H9 (cell line): ENCODE measurements around the gene SPRR4. TPM values are rescaled to one million over a fixed set of nuclear protein-coding genes. Genes with fewer than 3 reads are reported as not detected.

Experiments used
- DNase-seq: peaks from one replicate; pipeline ENCODE4 v3.0.0-alpha.2; 2017
- H2AFZ ChIP-seq: one replicate; pipeline ENCODE4 v1.6.1; 2013; ENCODE audit warnings: mild to moderate bottlenecking, low read length, control low read depth, moderate library complexity
- H2AK5ac ChIP-seq: 2 replicates; pipeline ENCODE4 v1.6.1; 2013; ENCODE audit warnings: low read length, control low read depth, mixed read lengths; ENCODE audit not compliant: insufficient read length
- H2BK120ac ChIP-seq: one replicate; pipeline ENCODE4 v1.6.1; 2013; ENCODE audit warnings: low read depth, mild to moderate bottlenecking, low read length, control low read depth, inconsistent platforms; ENCODE audit not compliant: poor library complexity, severe bottlenecking
- H2BK12ac ChIP-seq: 2 replicates; pipeline ENCODE4 v1.6.1; 2013; ENCODE audit warnings: low read length, control low read depth, mixed read lengths, low read depth; ENCODE audit not compliant: insufficient read length
- H2BK15ac ChIP-seq: 2 replicates; pipeline ENCODE4 v1.6.1; 2013; ENCODE audit warnings: low read depth, low read length, control low read depth
- H2BK20ac ChIP-seq: one replicate; pipeline ENCODE4 v1.6.1; 2013; ENCODE audit warnings: low read depth, mild to moderate bottlenecking, low read length, control low read depth, inconsistent platforms; ENCODE audit not compliant: poor library complexity, severe bottlenecking
- H2BK5ac ChIP-seq: 2 replicates; pipeline ENCODE4 v1.6.1; 2013; ENCODE audit warnings: low read length, control low read depth, mixed read lengths; ENCODE audit not compliant: insufficient read length
- H3K14ac ChIP-seq: 2 replicates; pipeline ENCODE4 v1.6.1; 2013; ENCODE audit warnings: low read length, control low read depth; ENCODE audit not compliant: insufficient read depth
- H3K18ac ChIP-seq: 2 replicates; pipeline ENCODE4 v1.6.1; 2013; ENCODE audit warnings: low read depth, mild to moderate bottlenecking, mixed read lengths, low read length, control low read depth; ENCODE audit not compliant: insufficient read length
- H3K23ac ChIP-seq: 2 replicates; pipeline ENCODE4 v1.6.1; 2013; ENCODE audit warnings: low read length, control low read depth, mixed read lengths, low read depth; ENCODE audit not compliant: insufficient read length
- H3K23me2 ChIP-seq: 2 replicates; pipeline ENCODE4 v1.6.1; 2013; ENCODE audit warnings: low read depth, mild to moderate bottlenecking, mixed read lengths, low read length, control low read depth; ENCODE audit not compliant: insufficient read length, poor library complexity, severe bottlenecking
- H3K27ac ChIP-seq: 2 replicates; pipeline ENCODE4 v1.5.1; 2013; ENCODE audit warnings: low read length, control low read depth, mixed read lengths, low read depth; ENCODE audit not compliant: insufficient read length
- H3K27me3 ChIP-seq: 2 replicates; pipeline ENCODE4 v1.6.1; 2013; ENCODE audit warnings: low read length, control low read depth, inconsistent platforms; ENCODE audit not compliant: insufficient read depth
- H3K4ac ChIP-seq: 2 replicates; pipeline ENCODE4 v1.6.1; 2013; ENCODE audit warnings: low read depth, mild to moderate bottlenecking, control low read depth, inconsistent platforms, low read length, moderate library complexity
- H3K4me1 ChIP-seq: 2 replicates; pipeline ENCODE4 v1.6.1; 2013; ENCODE audit warnings: low read length, control low read depth, inconsistent platforms; ENCODE audit not compliant: insufficient read depth
- H3K4me2 ChIP-seq: 2 replicates; pipeline ENCODE4 v1.6.1; 2013; ENCODE audit warnings: low read length, control low read depth, mixed read lengths; ENCODE audit not compliant: insufficient read length, insufficient read depth
- H3K56ac ChIP-seq: 2 replicates; pipeline ENCODE4 v1.6.1; 2013; ENCODE audit warnings: low read depth, mild to moderate bottlenecking, mixed read lengths, low read length, control low read depth; ENCODE audit not compliant: insufficient read length
- H3K79me1 ChIP-seq: 2 replicates; pipeline ENCODE4 v1.6.1; 2013; ENCODE audit warnings: low read depth, mild to moderate bottlenecking, moderate library complexity, low read length, control low read depth, inconsistent platforms; ENCODE audit not compliant: insufficient read depth, poor library complexity, severe bottlenecking
- H3K79me2 ChIP-seq: 2 replicates; pipeline ENCODE4 v1.6.1; 2013; ENCODE audit warnings: low read length, control low read depth, inconsistent platforms; ENCODE audit not compliant: insufficient read depth
- H3K9ac ChIP-seq: 2 replicates; pipeline ENCODE4 v1.6.1; 2013; ENCODE audit warnings: low read length, control low read depth, mixed read lengths; ENCODE audit not compliant: insufficient read length; ENCODE audit errors: extremely low read depth
- H3K9me3 ChIP-seq: one replicate; pipeline ENCODE4 v1.6.1; 2013; ENCODE audit warnings: low read depth, low read length, inconsistent platforms; ENCODE audit not compliant: control insufficient read depth
- H3T11ph ChIP-seq: one replicate; pipeline ENCODE4 v1.6.1; 2013; ENCODE audit warnings: mild to moderate bottlenecking, low read length, control low read depth, inconsistent platforms
- H4K20me1 ChIP-seq: one replicate; pipeline ENCODE4 v1.6.1; 2013; ENCODE audit not compliant: control insufficient read depth, insufficient read length, insufficient read depth
- H4K5ac ChIP-seq: 2 replicates; pipeline ENCODE4 v1.6.1; 2013; ENCODE audit warnings: low read depth, mild to moderate bottlenecking, mixed read lengths, low read length, control low read depth; ENCODE audit not compliant: insufficient read length
- H4K8ac ChIP-seq: replicated peaks from 2 replicates; pipeline ENCODE4 v1.6.1; 2013; ENCODE audit warnings: low read length, control low read depth, mixed read lengths, low read depth; ENCODE audit not compliant: insufficient read length
- H4K91ac ChIP-seq: 2 replicates; pipeline ENCODE4 v1.6.1; 2013; ENCODE audit warnings: low read depth, mild to moderate bottlenecking, moderate library complexity, mixed read lengths, low read length, control low read depth; ENCODE audit not compliant: insufficient read length
- H3K27ac Mint-ChIP-seq, 3 experiments: 2 replicates in 2 of 3; 3 replicates in 1 of 3; pipeline ENCODE4 v1.8.0; 2020 to 2021; ENCODE audit warnings: mixed read lengths in 3 of 3, mild to moderate bottlenecking in 1 of 3, moderate library complexity in 1 of 3
- H3K27me3 Mint-ChIP-seq: 2 replicates; pipeline ENCODE4 v1.8.0; 2021; ENCODE audit warnings: low read depth, mild to moderate bottlenecking, moderate library complexity, mixed read lengths
- H3K36me3 Mint-ChIP-seq, 3 experiments: 2 replicates in 2 of 3; 3 replicates in 1 of 3; pipeline ENCODE4 v1.8.0; 2020 to 2021; ENCODE audit warnings: low read depth in 3 of 3, mixed read lengths in 3 of 3; ENCODE audit not compliant: insufficient read depth in 1 of 3
- H3K4me1 Mint-ChIP-seq, 2 experiments: 2 replicates each; pipeline ENCODE4 v1.8.0; 2020; ENCODE audit warnings: mixed read lengths in 2 of 2
- H3K4me3 Mint-ChIP-seq, 2 experiments: 2 replicates in 1 of 2; 3 replicates in 1 of 2; pipeline ENCODE4 v1.8.0; 2020 to 2021; ENCODE audit warnings: mild to moderate bottlenecking in 2 of 2, mixed read lengths in 2 of 2, moderate library complexity in 1 of 2
- H3K9me3 Mint-ChIP-seq, 2 experiments: 2 replicates in 1 of 2; 3 replicates in 1 of 2; pipeline ENCODE4 v1.8.0; 2020; ENCODE audit warnings: mild to moderate bottlenecking in 2 of 2, mixed read lengths in 2 of 2, moderate library complexity in 1 of 2
- WGBS: extraction: QIAGEN DNeasy Blood & Tissue Kit; methylation state at CpG from one replicate; pipeline ENCODE4 v1.1.7; 2013; ENCODE audit warnings: missing lambda C conversion rate, low lambda C conversion rate, mixed read lengths; ENCODE audit not compliant: insufficient read length; ENCODE audit errors: extremely low coverage; 5-methylcytosine and 5-hydroxymethylcytosine counted together
- total RNA-seq: library from RNA; stranded (reverse); gene quantifications from 2 replicates; pipeline ENCODE4 v1.2.1, GENCODE V29; 2021
- TF ChIP-seq, protein P1 (sequence below): fragments of 200-600 bp; sonication (generic); conservative IDR thresholded peaks from 3 replicates; pipeline ENCODE4 v1.8.0; 2021; ENCODE audit warnings: antibody characterized with exemption, mild to moderate bottlenecking

SPRR4 gene
- total RNA-seq, 1 experiment from 2014 or later = not detected

DNA sequence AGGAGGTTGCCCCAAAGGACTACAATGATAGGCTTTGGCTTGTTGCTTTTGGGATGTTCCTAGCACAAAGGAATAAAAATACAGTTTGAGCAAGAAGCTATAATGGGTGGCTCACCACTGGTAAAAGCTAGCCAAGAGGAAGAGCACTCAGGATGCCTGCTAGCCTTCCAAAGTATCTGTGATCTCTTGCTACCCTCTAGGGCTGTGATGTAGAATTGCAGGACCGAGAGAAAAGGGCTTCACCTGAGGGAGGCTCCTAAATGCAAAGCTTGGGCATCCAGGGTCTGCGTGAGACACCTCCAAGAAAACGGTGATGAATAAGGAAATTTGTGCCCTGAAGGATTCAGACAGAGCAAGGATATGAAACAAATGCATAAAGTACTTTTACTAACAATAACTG lies 44.4 kb upstream of the SPRR4 start:
- H3K9me3 ChIP-seq = peaks cover 13% of the 10 kb centered on the region
- Mint-ChIP-seq H3K4me1 (no peaks in the 10 kb centered on the region), H3K4me3 (no peak overlapping the region), H3K36me3 (peaks cover 2 to 10% (median 5%) of the 10 kb centered on the region in 3 experiments), H3K27me3 (no peaks in the 10 kb centered on the region; the same call in 1 of the 2 replicates), H3K9me3 (peaks cover 47 to 59% of the 10 kb centered on the region in 2 experiments), H3K27ac (no peak overlapping the region; a peak in 1 of 7 replicates)
- H3K14ac ChIP-seq = no peak overlapping the region
- no peak overlapping the region for H2BK120ac ChIP-seq
- no peak overlapping the region for H3K27ac ChIP-seq
- H3K18ac ChIP-seq = no peak overlapping the region
- no peaks in the 10 kb centered on the region for H4K20me1 ChIP-seq
- H3T11ph ChIP-seq = no peak overlapping the region
- WGBS = no CpG with 5 or more reads among the region's 3 CpGs
- H2BK5ac ChIP-seq = no peak overlapping the region
- no peak overlapping the region for H2BK15ac ChIP-seq
- H3K4me1 ChIP-seq = no peaks in the 10 kb centered on the region
- no peaks in the 10 kb centered on the region for H3K27me3 ChIP-seq
- no peaks in the 10 kb centered on the region for H3K23me2 ChIP-seq
- no peaks in the 10 kb centered on the region for H3K79me2 ChIP-seq
- no peak overlapping the region for H3K23ac ChIP-seq
- H4K5ac ChIP-seq = no peak overlapping the region
- TF ChIP-seq, protein P1, sequence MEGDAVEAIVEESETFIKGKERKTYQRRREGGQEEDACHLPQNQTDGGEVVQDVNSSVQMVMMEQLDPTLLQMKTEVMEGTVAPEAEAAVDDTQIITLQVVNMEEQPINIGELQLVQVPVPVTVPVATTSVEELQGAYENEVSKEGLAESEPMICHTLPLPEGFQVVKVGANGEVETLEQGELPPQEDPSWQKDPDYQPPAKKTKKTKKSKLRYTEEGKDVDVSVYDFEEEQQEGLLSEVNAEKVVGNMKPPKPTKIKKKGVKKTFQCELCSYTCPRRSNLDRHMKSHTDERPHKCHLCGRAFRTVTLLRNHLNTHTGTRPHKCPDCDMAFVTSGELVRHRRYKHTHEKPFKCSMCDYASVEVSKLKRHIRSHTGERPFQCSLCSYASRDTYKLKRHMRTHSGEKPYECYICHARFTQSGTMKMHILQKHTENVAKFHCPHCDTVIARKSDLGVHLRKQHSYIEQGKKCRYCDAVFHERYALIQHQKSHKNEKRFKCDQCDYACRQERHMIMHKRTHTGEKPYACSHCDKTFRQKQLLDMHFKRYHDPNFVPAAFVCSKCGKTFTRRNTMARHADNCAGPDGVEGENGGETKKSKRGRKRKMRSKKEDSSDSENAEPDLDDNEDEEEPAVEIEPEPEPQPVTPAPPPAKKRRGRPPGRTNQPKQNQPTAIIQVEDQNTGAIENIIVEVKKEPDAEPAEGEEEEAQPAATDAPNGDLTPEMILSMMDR = peak; percentile 32; the same call in 2 of the 3 replicates
- no peaks in the 10 kb centered on the region for H3K79me1 ChIP-seq
- no peak overlapping the region for H4K91ac ChIP-seq
- no peak overlapping the region for H4K8ac ChIP-seq
- H2AFZ ChIP-seq = no peak overlapping the region
- H3K4ac ChIP-seq = no peak overlapping the region
- H3K56ac ChIP-seq = no peak overlapping the region
- no peak overlapping the region for H2AK5ac ChIP-seq
- H3K9ac ChIP-seq = no peak overlapping the region
- H2BK20ac ChIP-seq = no peak overlapping the region
- no peak overlapping the region for H3K4me2 ChIP-seq
- DNase-seq = no peak
- H2BK12ac ChIP-seq = no peak overlapping the region
